ENCODE data around the gene ADNP2.

The ADNP2 gene

DNA sequence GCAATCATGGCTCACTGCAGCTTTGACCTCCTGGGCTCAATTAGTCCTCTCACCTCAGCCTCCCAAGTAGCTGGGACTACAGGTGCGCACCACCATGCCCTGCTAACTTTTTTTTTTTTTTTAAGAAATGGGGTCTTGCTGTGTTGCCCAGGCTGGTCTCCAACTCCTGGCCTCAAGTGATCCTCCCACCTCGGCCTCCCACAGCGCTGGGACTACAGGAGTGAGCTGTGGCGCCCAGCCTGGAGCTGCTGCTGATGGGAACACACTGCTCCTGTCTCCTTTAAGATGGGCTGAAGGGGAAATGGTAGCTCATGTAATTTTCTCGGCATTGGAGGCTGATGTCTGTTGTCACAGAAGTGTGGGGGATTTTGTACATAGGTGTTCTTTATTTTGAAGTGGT is 34.9 kb upstream of the ADNP2 start:
- TF ChIP-seq, protein P1, sequence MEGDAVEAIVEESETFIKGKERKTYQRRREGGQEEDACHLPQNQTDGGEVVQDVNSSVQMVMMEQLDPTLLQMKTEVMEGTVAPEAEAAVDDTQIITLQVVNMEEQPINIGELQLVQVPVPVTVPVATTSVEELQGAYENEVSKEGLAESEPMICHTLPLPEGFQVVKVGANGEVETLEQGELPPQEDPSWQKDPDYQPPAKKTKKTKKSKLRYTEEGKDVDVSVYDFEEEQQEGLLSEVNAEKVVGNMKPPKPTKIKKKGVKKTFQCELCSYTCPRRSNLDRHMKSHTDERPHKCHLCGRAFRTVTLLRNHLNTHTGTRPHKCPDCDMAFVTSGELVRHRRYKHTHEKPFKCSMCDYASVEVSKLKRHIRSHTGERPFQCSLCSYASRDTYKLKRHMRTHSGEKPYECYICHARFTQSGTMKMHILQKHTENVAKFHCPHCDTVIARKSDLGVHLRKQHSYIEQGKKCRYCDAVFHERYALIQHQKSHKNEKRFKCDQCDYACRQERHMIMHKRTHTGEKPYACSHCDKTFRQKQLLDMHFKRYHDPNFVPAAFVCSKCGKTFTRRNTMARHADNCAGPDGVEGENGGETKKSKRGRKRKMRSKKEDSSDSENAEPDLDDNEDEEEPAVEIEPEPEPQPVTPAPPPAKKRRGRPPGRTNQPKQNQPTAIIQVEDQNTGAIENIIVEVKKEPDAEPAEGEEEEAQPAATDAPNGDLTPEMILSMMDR (IDR thresholded peaks at IDR 0.05), result no peak

DNA sequence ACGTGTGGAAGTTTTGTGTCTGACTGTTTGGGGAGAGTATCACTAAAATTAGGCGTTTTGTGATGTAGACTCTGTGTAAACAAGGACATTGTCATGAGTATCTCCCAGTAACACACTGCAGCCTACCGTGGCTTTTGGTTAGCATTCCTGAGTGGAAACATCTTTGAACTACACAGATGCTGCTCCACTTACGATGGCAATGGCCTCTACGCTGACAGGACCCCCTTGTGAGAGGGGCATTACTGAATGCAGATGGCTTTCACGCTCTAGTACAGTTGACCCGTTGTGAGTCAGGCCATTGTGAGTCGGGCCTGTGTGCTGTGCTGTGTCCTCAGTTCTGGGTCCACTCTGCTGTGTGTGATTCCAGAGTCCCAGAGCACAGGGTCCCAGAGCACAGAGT is 34.4 kb upstream of the ADNP2 start:
- TF ChIP-seq, protein P1 (IDR thresholded peaks at IDR 0.05), result no peak

DNA sequence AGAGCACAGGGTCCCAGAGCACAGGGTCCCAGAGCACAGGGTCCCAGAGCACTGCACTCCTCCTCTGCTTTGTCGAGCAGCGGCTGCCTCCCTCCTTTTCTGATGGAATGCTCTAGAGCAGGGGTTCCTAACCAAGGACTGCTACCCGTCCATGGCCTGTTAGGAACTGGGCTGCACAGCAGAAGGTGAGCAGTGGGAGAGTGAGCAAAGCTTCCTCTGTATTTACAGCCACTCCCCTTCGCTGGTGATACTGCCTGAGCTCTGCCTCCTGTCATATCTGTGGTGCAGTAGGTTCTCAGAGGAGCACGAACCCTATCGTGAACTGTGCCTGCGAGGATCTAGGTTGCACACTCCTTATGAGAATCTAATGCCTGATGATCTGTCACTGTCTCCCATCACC is 33.1 kb upstream of the ADNP2 start:
- TF ChIP-seq, protein P1 (IDR thresholded peaks at IDR 0.05), result no peak

DNA sequence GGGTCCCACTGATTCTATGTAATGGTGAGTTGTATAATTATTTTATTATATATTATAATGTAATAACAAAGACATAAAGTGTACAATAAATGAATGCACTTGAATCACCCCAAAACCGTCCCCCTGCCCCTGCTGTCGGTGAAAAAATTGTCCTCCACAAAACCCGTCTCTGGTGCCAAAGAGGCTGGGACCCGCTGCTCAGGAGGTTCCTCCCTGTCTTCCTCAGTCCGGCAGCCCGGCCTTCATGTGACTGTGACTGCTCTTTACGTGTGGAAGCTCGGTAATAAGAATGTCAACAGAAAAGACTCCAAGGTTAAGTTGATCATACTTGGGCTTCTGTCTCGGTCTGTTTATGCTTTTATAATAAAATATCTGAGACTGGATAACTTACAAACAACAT is 32.7 kb upstream of the ADNP2 start:
- TF ChIP-seq, protein P1 (IDR thresholded peaks at IDR 0.05), result no peak

DNA sequence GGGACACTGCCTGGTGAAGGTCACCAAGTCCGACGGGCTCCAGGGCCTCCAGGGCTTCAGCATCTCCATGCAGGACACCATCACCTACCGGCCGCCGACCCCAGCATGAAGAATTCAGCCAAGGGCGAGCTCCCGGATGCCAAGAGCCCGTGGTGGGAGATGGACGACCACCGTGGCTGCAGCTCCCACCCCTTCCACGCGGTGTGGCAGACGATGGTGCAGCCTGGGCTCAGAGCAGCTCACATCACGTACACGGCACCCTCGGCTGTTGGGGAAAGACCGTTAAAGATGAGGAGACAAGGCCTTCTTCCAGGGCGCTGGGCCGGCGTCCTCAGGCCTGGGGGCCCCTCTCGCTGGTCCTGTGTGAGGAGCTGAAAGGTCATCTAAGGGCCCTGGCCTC is 31.2 kb upstream of the ADNP2 start:
- TF ChIP-seq, protein P1 (IDR thresholded peaks at IDR 0.05), result no peak

DNA sequence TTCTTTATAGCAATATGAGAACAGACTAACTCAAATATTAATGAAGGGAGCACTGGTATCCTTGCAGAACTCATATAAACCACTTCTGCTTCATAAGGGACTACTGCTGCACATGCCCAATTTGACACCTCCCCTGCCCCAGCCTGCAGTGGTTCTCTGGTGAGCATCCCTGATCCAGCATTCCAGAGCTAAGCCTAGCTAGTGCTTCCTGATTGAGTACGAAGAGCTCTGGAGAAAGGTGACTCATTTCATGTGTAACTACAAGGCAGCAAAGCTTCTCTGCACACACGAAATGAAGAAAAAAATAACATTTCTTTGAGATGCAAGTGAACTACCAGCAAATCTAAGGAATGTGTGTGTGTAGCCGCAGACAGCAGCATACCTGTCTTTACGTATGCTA is 22.8 kb upstream of the ADNP2 start:
- TF ChIP-seq, protein P1 (IDR thresholded peaks at IDR 0.05), result no peak

DNA sequence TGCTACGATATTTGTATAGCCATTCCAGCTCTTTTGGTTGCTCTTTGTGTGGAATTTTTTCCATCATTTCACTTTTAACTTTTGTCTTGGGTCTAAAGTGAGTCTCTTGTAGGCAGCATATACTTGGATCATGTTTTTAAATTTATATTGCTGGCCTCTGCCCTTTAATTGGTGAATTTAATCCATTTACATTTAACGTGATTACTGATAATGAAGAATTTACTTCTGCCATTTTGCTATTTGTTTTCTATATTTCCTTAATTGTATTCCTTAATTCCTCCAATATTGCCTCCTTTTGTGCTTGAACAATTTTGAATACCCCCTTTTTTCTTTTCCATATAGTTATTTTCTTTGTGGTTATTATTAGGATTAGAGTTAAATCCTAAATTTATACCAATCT is 21.0 kb upstream of the ADNP2 start:
- TF ChIP-seq, protein P1 (IDR thresholded peaks at IDR 0.05), result no peak

DNA sequence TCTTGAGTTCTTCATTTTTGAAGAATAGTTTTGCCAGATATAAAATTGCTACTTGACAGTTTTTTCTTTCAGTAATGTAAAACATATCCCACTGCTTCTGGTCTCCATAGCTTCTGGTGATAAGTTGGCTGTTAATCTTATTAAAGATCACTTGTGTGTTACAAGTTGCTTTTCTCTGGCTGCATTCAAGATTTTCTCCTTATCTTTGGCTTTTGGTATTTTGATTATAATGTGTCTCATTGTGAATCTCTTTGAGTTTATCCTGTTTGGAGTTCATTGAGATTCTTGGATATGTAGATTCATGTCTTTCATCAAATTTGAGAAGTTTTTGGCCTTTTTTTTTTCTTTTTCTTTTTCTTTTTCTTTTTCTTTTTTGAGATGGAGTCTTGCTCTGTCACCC is 20.2 kb upstream of the ADNP2 start:
- TF ChIP-seq, protein P1 (IDR thresholded peaks at IDR 0.05), result no peak

Measured in LNCAP (cell line).